HG03342 (cell line): ENCODE results near the gene CBLC.
"Not testable (repeated sequence)": the region's sequence is repeated elsewhere in the genome, so short reads cannot be mapped to it uniquely, and the experiment has no call there.

Experiments
- ATAC-seq: cut with Tn5 transposase; IDR thresholded peaks from one replicate; pipeline ENCODE4 v1.9.1; 2021; ENCODE audit warnings: mild to moderate bottlenecking, moderate library complexity; ENCODE audit not compliant: unreplicated experiment

The CBLC gene

GRCh38 chr19:44817725-44818465 lies 40.2 kb downstream of the CBLC start:
- no peak for ATAC-seq

GRCh38 chr19:44818466-44819031 lies 40.9 kb downstream of the CBLC start:
- no peak for ATAC-seq

- no peak for ATAC-seq
Measured at GRCh38 chr19:44819246-44819832, 41.6 kb downstream of the CBLC start.

GRCh38 chr19:44820648-44821609 lies 43.2 kb downstream of the CBLC start:
- no peak for ATAC-seq

- no peak for ATAC-seq
Measured at GRCh38 chr19:44822177-44822576, 44.5 kb downstream of the CBLC start.

- no peak for ATAC-seq
Measured at GRCh38 chr19:44822670-44823372, 45.1 kb downstream of the CBLC start.

- ATAC-seq, result no peak
Measured at GRCh38 chr19:44823373-44823698, 45.6 kb downstream of the CBLC start.

GRCh38 chr19:44824761-44825160 lies 47.1 kb downstream of the CBLC start:
- ATAC-seq, result no peak

GRCh38 chr19:44832875-44833274 lies 55.2 kb downstream of the CBLC start:
- not testable (repeated sequence) for ATAC-seq

GRCh38 chr19:44834399-44834798 lies 56.7 kb downstream of the CBLC start:
- not testable (repeated sequence) for ATAC-seq

GRCh38 chr19:44839276-44839675 lies 61.6 kb downstream of the CBLC start:
- ATAC-seq, result no peak

- ATAC-seq, result no peak
Measured at GRCh38 chr19:44840811-44841210, 63.1 kb downstream of the CBLC start.

- no peak for ATAC-seq
Measured at GRCh38 chr19:44841231-44841630, 63.5 kb downstream of the CBLC start.

- no peak for ATAC-seq
Measured at GRCh38 chr19:44845286-44845611, 67.6 kb downstream of the CBLC start.

- no peak for ATAC-seq
Measured at GRCh38 chr19:44845612-44846454, 68.1 kb downstream of the CBLC start, which contains the start of gene NECTIN2. TSS of gene NECTIN2 (plus strand) at chr19:44846297. CDS start at chr19:44846526, 229 bp downstream.

- no peak for ATAC-seq
Measured at GRCh38 chr19:44846455-44847143, 68.9 kb downstream of the CBLC start.

GRCh38 chr19:44847144-44848035 lies 69.7 kb downstream of the CBLC start:
- ATAC-seq, result no peak
